ENCODE measurements around the gene PUM2.

- TF ChIP-seq CTCF (CRISPR knock-in tag; IDR thresholded peaks at IDR 0.05): no peak
- no peak for TF ChIP-seq POLR2AphosphoS5 (IDR thresholded peaks at IDR 0.05; ENCODE audit: low read depth, low read length)
- no peak for TF ChIP-seq ZNF121 (CRISPR knock-in tag; IDR thresholded peaks at IDR 0.05)
- no peak for TF ChIP-seq POLR2A (IDR thresholded peaks at IDR 0.05; ENCODE audit: insufficient read depth in 1 of 2, low read depth in 2 of 2, low read length in 2 of 2)
- no peak for TF ChIP-seq RNF2 (conservative IDR thresholded peaks at IDR 0.05; ENCODE audit: low read depth)
- TF ChIP-seq ZNF274 (CRISPR knock-in tag; IDR thresholded peaks at IDR 0.05): no peak
- no peak for TF ChIP-seq GMEB1 (CRISPR knock-in tag; IDR thresholded peaks at IDR 0.05; ENCODE audit: borderline replicate concordance)
- no peak for TF ChIP-seq CREB1 (IDR thresholded peaks at IDR 0.05)
- no peak for TF ChIP-seq CREB1 (CRISPR knock-in tag; IDR thresholded peaks at IDR 0.05)
- no peak for TF ChIP-seq BHLHE40 (IDR thresholded peaks at IDR 0.05; ENCODE audit: low read length)
Observed at GRCh38 chr2:20371323-20372025, 20.8 kb upstream of the PUM2 start.
